NB4 (cell line): Measurements from ENCODE around the gene PPCDC.
"Not testable (repeated sequence)": the region's sequence is repeated elsewhere in the genome, so short reads cannot be mapped to it uniquely, and the experiment has no call there.

ENCODE experiments used
- DNase-seq: peaks from one replicate; pipeline ENCODE4 v3.0.0; 2010; ENCODE audit warnings: low read depth
- H3K4me3 ChIP-seq: one replicate; pipeline ENCODE4 v1.5.1; 2011; ENCODE audit warnings: mild to moderate bottlenecking, low read depth, low read length, moderate library complexity
- MAX ChIP-seq: IDR thresholded peaks from 2 replicates; pipeline ENCODE4 v1.6.1; 2011; ENCODE audit warnings: low read depth, low read length
- MYC ChIP-seq: IDR thresholded peaks from 2 replicates; pipeline ENCODE4 v1.6.1; 2011; ENCODE audit warnings: low read depth, low read length
- POLR2A ChIP-seq: IDR thresholded peaks from 2 replicates; pipeline ENCODE4 v1.6.1; 2011; ENCODE audit warnings: mild to moderate bottlenecking; ENCODE audit not compliant: insufficient read length; ENCODE audit errors: extremely low read depth
- TF ChIP-seq, protein P1 (sequence below): IDR thresholded peaks from one replicate; pipeline ENCODE4 v1.5.1; 2012; ENCODE audit warnings: low read depth, low read length

Gene PPCDC

DNA sequence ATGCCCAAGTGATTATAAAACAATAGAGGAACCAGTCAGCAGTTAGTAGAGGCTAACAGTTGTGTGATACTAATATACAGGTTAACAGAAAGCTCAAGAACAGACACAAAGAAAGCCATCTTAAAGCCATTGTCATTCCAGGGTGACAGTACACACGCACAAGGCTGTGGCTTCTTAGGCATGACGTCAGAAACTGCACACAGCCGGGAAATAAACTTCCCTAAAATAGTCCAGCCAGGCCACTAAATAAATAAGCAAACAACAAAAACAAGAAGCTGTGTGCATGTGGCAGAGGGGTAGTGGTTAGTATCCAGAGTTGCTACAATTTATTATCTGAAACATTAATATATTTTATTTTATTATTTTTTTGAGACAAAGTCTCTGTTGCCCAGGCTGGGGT is 49.8 kb downstream of the PPCDC start:
- peak; percentile 47; the same call in 1 of the 2 replicates for TF ChIP-seq MYC
- no peak for TF ChIP-seq MAX
- peak; percentile 77 for DNase-seq
- no peak overlapping the region for H3K4me3 ChIP-seq

DNA sequence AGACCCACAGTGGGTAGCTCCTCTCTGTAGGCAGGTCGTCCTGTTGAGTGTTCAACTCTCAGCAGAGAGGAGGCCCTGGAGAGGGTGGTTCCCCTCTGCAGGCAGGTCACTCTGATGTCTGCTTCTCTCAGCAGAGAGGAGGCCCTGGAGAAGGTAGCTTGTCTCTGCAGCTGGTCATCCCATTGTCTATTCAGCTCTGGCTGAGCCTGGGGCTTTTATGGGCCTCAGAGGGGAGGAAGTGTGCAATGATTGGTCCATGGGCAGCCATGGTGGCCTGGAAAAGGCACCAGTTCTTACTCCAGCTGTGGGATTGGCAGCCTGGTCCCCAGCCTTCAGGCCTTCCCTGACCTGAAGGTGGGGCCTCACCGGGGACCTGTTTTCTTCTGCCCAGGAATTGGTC is 52.9 kb downstream of the PPCDC start:
- DNase-seq: peak; percentile 19
- TF ChIP-seq MYC (no peak), POLR2A (no peak), MAX (no peak)
- TF ChIP-seq, protein P1, sequence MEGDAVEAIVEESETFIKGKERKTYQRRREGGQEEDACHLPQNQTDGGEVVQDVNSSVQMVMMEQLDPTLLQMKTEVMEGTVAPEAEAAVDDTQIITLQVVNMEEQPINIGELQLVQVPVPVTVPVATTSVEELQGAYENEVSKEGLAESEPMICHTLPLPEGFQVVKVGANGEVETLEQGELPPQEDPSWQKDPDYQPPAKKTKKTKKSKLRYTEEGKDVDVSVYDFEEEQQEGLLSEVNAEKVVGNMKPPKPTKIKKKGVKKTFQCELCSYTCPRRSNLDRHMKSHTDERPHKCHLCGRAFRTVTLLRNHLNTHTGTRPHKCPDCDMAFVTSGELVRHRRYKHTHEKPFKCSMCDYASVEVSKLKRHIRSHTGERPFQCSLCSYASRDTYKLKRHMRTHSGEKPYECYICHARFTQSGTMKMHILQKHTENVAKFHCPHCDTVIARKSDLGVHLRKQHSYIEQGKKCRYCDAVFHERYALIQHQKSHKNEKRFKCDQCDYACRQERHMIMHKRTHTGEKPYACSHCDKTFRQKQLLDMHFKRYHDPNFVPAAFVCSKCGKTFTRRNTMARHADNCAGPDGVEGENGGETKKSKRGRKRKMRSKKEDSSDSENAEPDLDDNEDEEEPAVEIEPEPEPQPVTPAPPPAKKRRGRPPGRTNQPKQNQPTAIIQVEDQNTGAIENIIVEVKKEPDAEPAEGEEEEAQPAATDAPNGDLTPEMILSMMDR: no peak
- H3K4me3 ChIP-seq: no peak overlapping the region

GRCh38 chr15:75077551-75077961 is 54.2 kb downstream of the PPCDC start:
- not testable (repeated sequence) for H3K4me3 ChIP-seq, DNase-seq

DNA sequence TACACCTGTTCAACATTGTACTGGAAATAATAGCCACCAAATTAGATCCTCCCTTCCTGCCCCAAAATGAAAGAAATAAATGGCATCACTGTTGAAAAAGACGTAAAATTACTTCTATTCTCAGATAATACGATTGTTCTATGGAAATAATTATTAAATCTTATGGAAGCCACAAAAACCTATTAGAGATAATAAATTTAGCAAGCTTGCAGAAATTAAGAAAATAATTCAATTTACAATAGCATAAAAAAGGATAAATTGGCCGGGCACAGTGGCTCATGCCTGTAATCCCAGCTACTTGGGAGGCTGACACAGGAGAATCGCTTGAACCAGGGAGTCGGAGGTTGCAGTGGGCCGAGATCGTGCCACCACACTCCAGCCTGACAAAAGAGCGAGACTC is 57.8 kb downstream of the PPCDC start:
- DNase-seq: no peak
- H3K4me3 ChIP-seq: no peak overlapping the region
- TF ChIP-seq MAX (no peak), MYC (no peak), POLR2A (no peak)
- TF ChIP-seq, protein P1: no peak

GRCh38 chr15:75082689-75083088 is 59.3 kb downstream of the PPCDC start:
- TF ChIP-seq, protein P1: no peak
- no peak for TF ChIP-seq POLR2A
- TF ChIP-seq MAX: no peak
- no peak for TF ChIP-seq MYC
- DNase-seq: no peak
- no peak overlapping the region for H3K4me3 ChIP-seq

DNA sequence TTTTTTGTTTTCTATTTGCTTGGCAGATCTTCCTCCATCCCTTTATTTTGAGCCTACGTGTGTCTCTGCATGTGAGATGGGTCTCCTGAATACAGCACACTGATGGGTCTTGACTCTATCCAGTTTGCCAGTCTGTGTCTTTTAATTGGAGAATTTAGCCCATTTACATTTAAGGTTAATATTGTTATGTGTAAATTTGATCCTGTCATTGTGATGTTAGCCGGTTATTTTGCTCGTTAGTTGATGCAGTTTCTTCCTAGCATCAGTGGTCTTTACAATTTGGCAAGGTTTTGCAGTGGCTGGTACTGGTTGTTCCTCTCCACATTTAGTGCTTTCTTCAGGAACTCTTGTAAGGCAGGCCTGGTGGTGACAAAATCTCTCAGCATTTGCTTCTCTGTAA is 62.3 kb downstream of the PPCDC start:
- not testable (repeated sequence) for H3K4me3 ChIP-seq, DNase-seq

- no peak for DNase-seq
- no peak overlapping the region for H3K4me3 ChIP-seq
- TF ChIP-seq, protein P1: no peak
Observed at GRCh38 chr15:75089456-75090387, 66.3 kb downstream of the PPCDC start.

- peak; percentile 75 for DNase-seq
- TF ChIP-seq MAX (no peak), POLR2A (no peak), MYC (no peak)
- TF ChIP-seq, protein P1: no peak
- no peak overlapping the region for H3K4me3 ChIP-seq
Observed at GRCh38 chr15:75090388-75090734, 67.0 kb downstream of the PPCDC start.
